CD8-positive, alpha-beta memory T cell (primary cell): ENCODE results near the gene TBK1. TPM values are rescaled to one million over a fixed set of nuclear protein-coding genes. Genes with fewer than 3 reads are reported as not detected.

Experiments used
- CTCF ChIA-PET: fragments of 350-600 bp; sonication (Branson Sonifier 250); formaldehyde crosslinking; loops from one replicate; lab custom pipeline; 2021; ENCODE audit warnings: antibody characterized with exemption; lab: Charles Lee
- POLR2A ChIA-PET: fragments of 350-600 bp; sonication (Branson Sonifier 250); formaldehyde crosslinking; loops from one replicate; lab custom pipeline; 2021; ENCODE audit warnings: antibody characterized with exemption; lab: Charles Lee
- DNase-seq, 5 donors: peaks; one replicate each; pipeline versions ENCODE4 v3.0.0 to v3.0.0-alpha.2; 2020 to 2022; ENCODE audit warnings: mixed read lengths in 1 of 5
- H3K27ac ChIP-seq: one replicate; pipeline ENCODE4 v1.7.0; 2013; ENCODE audit warnings: low read depth, mild to moderate bottlenecking, low read length, moderate library complexity
- H3K27me3 ChIP-seq: 2 replicates; pipeline ENCODE4 v1.7.0; 2013; ENCODE audit warnings: low read length, mild to moderate bottlenecking; ENCODE audit not compliant: insufficient read depth, poor library complexity, severe bottlenecking
- H3K36me3 ChIP-seq: 2 replicates; pipeline ENCODE4 v1.7.0; 2013; ENCODE audit warnings: mild to moderate bottlenecking, low read length, moderate library complexity; ENCODE audit not compliant: insufficient read depth
- H3K4me1 ChIP-seq: 2 replicates; pipeline ENCODE4 v1.7.0; 2013; ENCODE audit warnings: mild to moderate bottlenecking, low read length, moderate library complexity; ENCODE audit not compliant: insufficient read depth
- H3K4me3 ChIP-seq: 2 replicates; pipeline ENCODE4 v1.7.0; 2013; ENCODE audit warnings: mild to moderate bottlenecking, low read length
- H3K9me3 ChIP-seq: 2 replicates; pipeline ENCODE4 v1.7.0; 2013; ENCODE audit warnings: mild to moderate bottlenecking, low read length
- H3K27ac Mint-ChIP-seq, 8 donors: one replicate each; pipeline ENCODE4 v1.8.0; 2020 to 2021; ENCODE audit warnings: mixed read lengths in 8 of 8, mild to moderate bottlenecking in 6 of 8, inconsistent platforms in 3 of 8, moderate library complexity in 3 of 8
- H3K27me3 Mint-ChIP-seq, 2 donors: one replicate each; pipeline ENCODE4 v1.8.0; 2020 to 2021; ENCODE audit warnings: mixed read lengths in 2 of 2, mild to moderate bottlenecking in 1 of 2, moderate library complexity in 1 of 2
- H3K36me3 Mint-ChIP-seq, 3 donors: one replicate each; pipeline ENCODE4 v1.8.0; 2020 to 2021; ENCODE audit warnings: mixed read lengths in 3 of 3, inconsistent platforms in 1 of 3, mild to moderate bottlenecking in 1 of 3
- H3K4me1 Mint-ChIP-seq, 3 donors: one replicate each; pipeline ENCODE4 v1.8.0; 2020 to 2021; ENCODE audit warnings: mixed read lengths in 3 of 3, inconsistent platforms in 1 of 3, mild to moderate bottlenecking in 1 of 3
- H3K4me3 Mint-ChIP-seq, 7 donors: one replicate each; pipeline ENCODE4 v1.8.0; 2020 to 2021; ENCODE audit warnings: mixed read lengths in 7 of 7, mild to moderate bottlenecking in 6 of 7, moderate library complexity in 4 of 7, inconsistent platforms in 2 of 7
- H3K9me3 Mint-ChIP-seq, 5 donors: one replicate each; pipeline ENCODE4 v1.8.0; 2020 to 2022; ENCODE audit warnings: mixed read lengths in 5 of 5, mild to moderate bottlenecking in 3 of 5, moderate library complexity in 2 of 5, inconsistent platforms in 1 of 5
- polyA plus RNA-seq: library from polyadenylated mRNA; unstranded; fragments of 300-500 nt; fragmentation: Illumina TruSeq; gene quantifications from one replicate; pipeline ENCODE4 v1.2.3, GENCODE V29; 2021
- total RNA-seq, 2 experiments: library from RNA; stranded (reverse); gene quantifications; one replicate each; pipeline ENCODE4 v1.2.3, GENCODE V29; 2021

TBK1 gene
- total and polyA plus RNA-seq, 3 experiments from 2014 or later = 25.9 to 27.6 (median 26.8) TPM

DNA sequence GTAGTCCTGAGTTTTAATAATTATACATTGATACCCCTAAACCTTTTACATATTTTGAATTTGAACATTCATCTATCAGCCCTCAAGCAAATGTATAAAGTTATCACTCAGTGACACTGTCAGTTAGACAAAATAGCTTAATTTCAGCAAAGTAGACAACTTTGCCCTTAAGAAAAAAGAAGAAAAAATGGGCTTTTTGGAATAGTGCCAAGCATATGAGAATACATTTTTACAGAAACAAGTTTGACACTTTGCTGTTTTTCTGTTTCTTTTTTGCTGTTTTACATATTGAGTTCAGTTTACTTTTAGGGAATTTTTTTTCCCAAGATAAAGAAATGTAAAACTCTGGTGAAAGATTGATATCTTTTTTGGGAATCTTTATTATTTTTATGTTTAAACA is 14.3 kb downstream of the TBK1 start:
- H3K9me3 Mint-ChIP-seq = no peaks in the 10 kb centered on the region
- no peaks in the 10 kb centered on the region for H3K27me3 ChIP-seq
- H3K9me3 ChIP-seq = no peaks in the 10 kb centered on the region
- ChIA-PET CTCF (no interaction called here), POLR2A (no interaction called here)
- peaks cover 23% of the 10 kb centered on the region for H3K36me3 ChIP-seq
- H3K4me1 ChIP-seq = no peaks in the 10 kb centered on the region
- H3K4me1 Mint-ChIP-seq = peaks cover 5 to 14% (median 7%) of the 10 kb centered on the region in 3 donors
- no peak overlapping the region for H3K4me3 ChIP-seq
- H3K27ac ChIP-seq = no peak overlapping the region
- H3K27ac Mint-ChIP-seq = no peak overlapping the region
- DNase-seq = no peak
- no peak overlapping the region for H3K4me3 Mint-ChIP-seq
- H3K27me3 Mint-ChIP-seq = no peaks in the 10 kb centered on the region
- peaks cover 3 to 70% (median 15%) of the 10 kb centered on the region in 3 donors for H3K36me3 Mint-ChIP-seq

DNA sequence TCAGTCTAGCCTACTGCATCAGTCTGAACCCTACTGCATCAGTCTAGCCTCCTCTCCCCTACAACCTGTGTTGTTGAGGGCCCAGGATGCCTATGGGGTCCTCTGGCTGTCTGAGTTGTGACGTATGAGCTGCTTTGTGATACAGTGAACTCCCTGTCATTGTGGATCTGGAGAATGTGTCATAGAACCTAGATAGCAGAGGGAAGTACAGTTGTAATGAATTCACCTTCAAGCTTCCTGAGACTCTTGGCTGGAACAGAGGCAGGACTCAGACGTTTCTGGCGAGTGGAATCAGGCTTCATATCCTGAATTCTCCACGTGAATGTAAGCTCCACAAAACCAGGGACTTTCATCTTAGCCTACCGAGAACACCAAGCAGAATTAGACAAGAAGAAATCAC is 17.0 kb downstream of the TBK1 start:
- no peaks in the 10 kb centered on the region for H3K27me3 ChIP-seq
- H3K4me1 ChIP-seq = no peaks in the 10 kb centered on the region
- no peaks in the 10 kb centered on the region for H3K27me3 Mint-ChIP-seq
- DNase-seq = no peak
- H3K36me3 ChIP-seq = peaks cover 33% of the 10 kb centered on the region
- no peaks in the 10 kb centered on the region for H3K9me3 ChIP-seq
- no peak overlapping the region for H3K4me3 ChIP-seq
- CTCF ChIA-PET = interaction anchor here (1.0 kb wide), 2 partner anchors 12 to 24 kb away, joined by 3 read pairs; no protein-coding TSS in a partner anchor
- peaks cover 6 to 79% (median 24%) of the 10 kb centered on the region in 3 donors for H3K36me3 Mint-ChIP-seq
- peak overlapping the region in 4 of 8 donors; percentile 6 to 72 (median 41) for H3K27ac Mint-ChIP-seq
- H3K27ac ChIP-seq = no peak overlapping the region
- no peak overlapping the region for H3K4me3 Mint-ChIP-seq
- peaks cover 7 to 24% (median 9%) of the 10 kb centered on the region in 3 donors for H3K4me1 Mint-ChIP-seq
- POLR2A ChIA-PET = no interaction called here
- no peaks in the 10 kb centered on the region for H3K9me3 Mint-ChIP-seq

DNA sequence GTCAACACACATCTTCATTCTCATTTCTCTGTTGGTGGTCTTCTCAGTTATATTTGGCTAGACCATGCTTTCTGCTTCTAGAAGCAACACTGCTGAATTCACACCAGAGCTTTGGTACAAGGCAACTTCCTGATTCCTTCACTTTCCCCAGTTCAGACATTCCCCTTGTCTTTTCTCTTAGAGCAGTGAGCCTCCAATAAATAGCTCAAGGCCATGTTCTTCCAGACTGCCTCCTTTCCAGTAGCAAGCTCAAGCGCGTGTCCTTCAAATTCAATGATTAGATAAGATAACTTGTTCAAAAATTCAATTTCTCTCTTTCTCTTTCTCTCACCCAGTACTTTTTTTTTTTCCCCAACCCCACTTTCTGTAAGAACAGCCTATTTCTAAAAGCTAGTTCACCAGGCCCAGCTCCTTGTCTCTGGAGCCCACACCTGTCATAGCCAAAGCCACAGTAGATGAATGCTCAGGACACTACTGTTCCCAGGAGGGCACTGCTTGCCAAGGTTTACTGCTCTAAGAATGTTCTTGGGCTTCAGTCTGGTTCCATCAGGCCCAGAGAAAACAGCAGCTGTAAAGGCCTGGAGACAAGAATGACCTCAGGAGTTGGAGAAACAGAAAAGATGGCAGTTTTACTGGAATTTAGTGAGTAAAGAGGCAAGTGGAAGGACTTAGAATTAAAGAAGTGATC is 17.7 kb downstream of the TBK1 start:
- no peak overlapping the region for H3K27ac ChIP-seq
- Mint-ChIP-seq H3K4me3 (no peak overlapping the region), H3K27ac (peak overlapping the region in 4 of 8 donors; percentile 39 to 64 (median 54)), H3K36me3 (peaks cover 11 to 80% (median 27%) of the 10 kb centered on the region in 3 donors), H3K9me3 (no peaks in the 10 kb centered on the region), H3K27me3 (no peaks in the 10 kb centered on the region), H3K4me1 (peaks cover 7 to 24% (median 9%) of the 10 kb centered on the region in 3 donors)
- no peaks in the 10 kb centered on the region for H3K9me3 ChIP-seq
- no peaks in the 10 kb centered on the region for H3K27me3 ChIP-seq
- DNase-seq = no peak
- H3K36me3 ChIP-seq = peaks cover 30% of the 10 kb centered on the region
- ChIA-PET POLR2A (no interaction called here), CTCF (interaction anchor here (1.0 to 1.3 kb wide), 3 partner anchors 11 to 25 kb away, joined by 3 read pairs; no protein-coding TSS in a partner anchor)
- H3K4me3 ChIP-seq = no peak overlapping the region
- no peaks in the 10 kb centered on the region for H3K4me1 ChIP-seq

DNA sequence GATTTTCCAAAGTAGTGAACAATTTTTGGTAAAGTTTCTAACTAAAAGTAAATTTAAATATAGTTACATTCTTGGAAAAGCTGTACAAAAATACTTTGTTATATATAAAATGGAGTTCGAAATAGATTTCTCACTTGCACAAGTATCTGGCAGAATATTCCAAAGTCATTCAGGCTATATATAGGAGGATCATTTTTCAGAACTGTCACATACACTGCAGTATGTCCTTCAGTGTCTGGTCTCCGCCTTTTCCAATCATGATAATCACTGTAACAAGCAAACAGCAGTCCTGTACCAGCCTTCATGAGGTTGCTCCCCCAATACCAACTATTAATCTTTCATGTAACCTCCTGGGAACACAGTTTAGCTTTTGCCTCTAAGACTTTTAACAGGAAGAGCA is 18.6 kb downstream of the TBK1 start:
- H3K36me3 ChIP-seq = peaks cover 29% of the 10 kb centered on the region
- H3K36me3 Mint-ChIP-seq = peaks cover 17 to 81% (median 30%) of the 10 kb centered on the region in 3 donors

DNA sequence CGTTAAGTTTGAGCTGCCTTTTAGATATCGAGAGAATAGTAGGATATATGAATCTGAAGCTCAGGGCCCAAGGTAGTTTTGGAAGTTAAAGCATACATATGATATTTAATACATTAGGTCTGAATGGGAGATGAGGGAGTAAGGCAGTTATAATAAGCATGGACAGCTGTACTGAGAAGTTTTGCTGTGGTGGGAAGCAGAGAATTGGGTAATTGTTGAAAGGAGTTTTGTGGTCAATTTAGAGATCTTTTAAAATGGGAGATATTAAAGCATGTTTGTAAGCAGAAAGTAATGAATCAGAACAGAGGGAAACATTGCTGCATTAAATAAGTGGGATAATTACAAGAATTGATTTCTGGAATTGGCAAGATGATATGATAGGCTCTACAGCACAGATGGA is 21.3 kb downstream of the TBK1 start:
- Mint-ChIP-seq H3K9me3 (peaks cover 4 to 12% (median 7%) of the 10 kb centered on the region in 5 donors), H3K4me3 (peak overlapping the region in 1 of 7 donors; percentile 2), H3K36me3 (peaks cover 33 to 84% (median 41%) of the 10 kb centered on the region in 3 donors), H3K4me1 (peaks cover 18 to 33% (median 20%) of the 10 kb centered on the region in 3 donors), H3K27me3 (no peaks in the 10 kb centered on the region), H3K27ac (peak overlapping the region in 3 of 8 donors; percentile 6 to 67 (median 8))
- Histone ChIP-seq H3K27me3 (no peaks in the 10 kb centered on the region), H3K36me3 (peaks cover 29% of the 10 kb centered on the region), H3K9me3 (no peaks in the 10 kb centered on the region), H3K4me1 (no peaks in the 10 kb centered on the region), H3K4me3 (no peak overlapping the region), H3K27ac (no peak overlapping the region)
- DNase-seq = no peak
- POLR2A ChIA-PET = no interaction called here
- CTCF ChIA-PET = no interaction called here

More for the DNA sequence above, 18.6 kb downstream of the TBK1 start:
- Histone ChIP-seq H3K27ac (no peak overlapping the region), H3K4me3 (no peak overlapping the region), H3K27me3 (no peaks in the 10 kb centered on the region), H3K4me1 (no peaks in the 10 kb centered on the region), H3K9me3 (no peaks in the 10 kb centered on the region)
- DNase-seq = no peak
- ChIA-PET CTCF (interaction anchor here (1.3 kb wide), 1 partner anchor 11 kb away, joined by 3 read pairs; no protein-coding TSS in a partner anchor), POLR2A (no interaction called here)
- H3K4me3 Mint-ChIP-seq = no peak overlapping the region
- peaks cover 7 to 22% (median 9%) of the 10 kb centered on the region in 3 donors for H3K4me1 Mint-ChIP-seq
- peak overlapping the region in 1 of 8 donors; percentile 59 for H3K27ac Mint-ChIP-seq
- no peaks in the 10 kb centered on the region for H3K27me3 Mint-ChIP-seq
- H3K9me3 Mint-ChIP-seq = peaks cover 3 to 4% (median 3%) of the 10 kb centered on the region in 5 donors

DNA sequence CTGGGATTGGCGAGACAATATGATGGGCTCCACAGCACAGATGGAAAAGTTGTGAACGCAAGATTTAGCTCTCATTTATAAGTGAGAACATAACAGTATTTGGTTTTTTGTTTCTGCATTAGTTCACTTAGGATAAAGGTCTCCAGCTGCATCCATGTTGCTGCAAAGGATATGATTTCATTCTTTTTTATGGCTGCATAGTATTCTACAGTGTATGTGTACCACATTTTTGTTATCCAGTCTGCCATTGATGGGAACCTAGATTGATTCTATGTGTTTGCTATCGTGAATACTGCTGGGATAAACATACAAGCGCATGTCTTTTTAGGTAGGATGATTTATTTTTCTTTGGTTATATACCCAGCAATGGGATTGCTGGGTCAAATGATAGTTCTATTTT is 23.6 kb downstream of the TBK1 start:
- ChIA-PET POLR2A (no interaction called here), CTCF (no interaction called here)
- H3K4me1 ChIP-seq = no peaks in the 10 kb centered on the region
- no peak overlapping the region for H3K27ac Mint-ChIP-seq
- H3K27ac ChIP-seq = no peak overlapping the region
- H3K27me3 Mint-ChIP-seq = no peaks in the 10 kb centered on the region
- H3K36me3 ChIP-seq = peaks cover 20% of the 10 kb centered on the region
- peaks cover 21 to 33% (median 22%) of the 10 kb centered on the region in 3 donors for H3K4me1 Mint-ChIP-seq
- no peak overlapping the region for H3K4me3 Mint-ChIP-seq
- H3K36me3 Mint-ChIP-seq = peaks cover 33 to 83% (median 41%) of the 10 kb centered on the region in 3 donors
- no peak overlapping the region for H3K4me3 ChIP-seq
- DNase-seq = no peak
- H3K9me3 Mint-ChIP-seq = peaks cover 4 to 12% (median 7%) of the 10 kb centered on the region in 5 donors
- H3K9me3 ChIP-seq = no peaks in the 10 kb centered on the region
- no peaks in the 10 kb centered on the region for H3K27me3 ChIP-seq

DNA sequence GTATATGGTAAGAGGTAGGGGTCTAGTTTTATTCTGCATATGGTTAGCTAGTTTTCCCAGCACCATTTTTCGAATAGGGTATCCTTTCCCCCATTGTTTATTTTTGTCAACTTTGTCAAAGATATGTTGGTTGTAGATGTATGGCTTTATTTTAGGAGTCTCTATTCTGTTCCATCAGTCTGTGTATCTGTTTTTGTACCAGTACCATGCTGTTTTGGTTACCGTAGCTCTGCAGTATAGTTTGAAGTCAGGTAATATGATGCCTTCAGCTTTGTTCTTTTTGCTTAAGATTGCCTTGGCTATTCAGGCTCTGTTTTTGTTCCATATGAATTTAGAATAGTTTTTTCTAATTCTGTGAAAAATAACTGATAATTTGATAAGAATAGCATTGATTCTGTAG is 24.9 kb downstream of the TBK1 start:
- Mint-ChIP-seq H3K36me3 (peaks cover 33 to 78% (median 42%) of the 10 kb centered on the region in 3 donors), H3K4me1 (peaks cover 21 to 33% (median 22%) of the 10 kb centered on the region in 3 donors), H3K27me3 (no peaks in the 10 kb centered on the region), H3K27ac (no peak overlapping the region), H3K4me3 (no peak overlapping the region), H3K9me3 (peaks cover 4 to 12% (median 7%) of the 10 kb centered on the region in 5 donors)
- Histone ChIP-seq H3K27ac (no peak overlapping the region), H3K4me1 (no peaks in the 10 kb centered on the region), H3K36me3 (peaks cover 16% of the 10 kb centered on the region), H3K9me3 (no peaks in the 10 kb centered on the region), H3K27me3 (no peaks in the 10 kb centered on the region), H3K4me3 (no peak overlapping the region)
- POLR2A ChIA-PET = no interaction called here
- CTCF ChIA-PET = no interaction called here
- DNase-seq = no peak

DNA sequence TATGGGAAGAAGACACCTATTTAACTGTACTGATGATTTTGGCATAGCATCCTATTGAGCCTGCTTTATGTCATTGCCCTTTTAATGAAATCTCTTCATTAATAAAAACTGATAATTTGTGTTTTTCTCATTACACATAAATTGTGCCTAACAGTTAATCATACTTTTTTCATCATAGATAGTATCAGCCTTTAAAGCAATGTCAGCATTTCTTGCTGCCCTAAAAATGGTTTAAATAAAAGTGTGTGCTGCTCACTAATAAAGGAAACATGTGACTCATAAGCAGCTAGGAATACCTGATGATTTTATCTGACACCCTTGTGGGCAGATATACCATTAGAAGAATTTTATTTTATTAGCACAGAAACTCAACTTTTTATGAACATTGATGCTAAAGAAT is 26.7 kb downstream of the TBK1 start:
- H3K9me3 ChIP-seq = no peaks in the 10 kb centered on the region
- DNase-seq = no peak
- ChIA-PET CTCF (no interaction called here), POLR2A (no interaction called here)
- Mint-ChIP-seq H3K4me3 (no peak overlapping the region), H3K27me3 (no peaks in the 10 kb centered on the region), H3K36me3 (peaks cover 33 to 76% (median 36%) of the 10 kb centered on the region in 3 donors), H3K9me3 (peaks cover 4 to 12% (median 7%) of the 10 kb centered on the region in 5 donors), H3K4me1 (peaks cover 19 to 24% (median 22%) of the 10 kb centered on the region in 3 donors), H3K27ac (peak overlapping the region in 1 of 8 donors; percentile 31)
- no peak overlapping the region for H3K4me3 ChIP-seq
- no peaks in the 10 kb centered on the region for H3K27me3 ChIP-seq
- H3K27ac ChIP-seq = no peak overlapping the region
- peaks cover 12% of the 10 kb centered on the region for H3K36me3 ChIP-seq
- H3K4me1 ChIP-seq = no peaks in the 10 kb centered on the region
